Right ventricle myocardium inferior (tissue), 1 donor: ENCODE data around the gene AMPD2. TPM values are rescaled to one million over a fixed set of nuclear protein-coding genes. Genes with fewer than 3 reads are reported as not detected.

ENCODE experiments used
- ATAC-seq: fragments of 200-7000 bp; cut with Tn5 transposase; one replicate; pipeline ENCODE4 v1.9.1; 2020; ENCODE audit warnings: mild to moderate bottlenecking, moderate library complexity
- DNase-seq: peaks from one replicate; pipeline ENCODE4 v3.0.0; 2021; ENCODE audit errors: missing footprints
- intact Hi-C: fragments of 100-400 bp; cut with DNase I; formaldehyde crosslinking; loops from one replicate; pipeline ENCODE4 v1.11.0; 2022
- long read RNA-seq: library from polyadenylated mRNA; unstranded; transcript quantifications from one replicate; pipeline ENCODE4 v2.0.0, GENCODE V29; 2021
- total RNA-seq: library from RNA; stranded (reverse); fragmentation: NEBNext Ultra II Directional; extraction: Animal tissue kit (Norgen Biotek cat#: 25700); gene quantifications from one replicate; pipeline ENCODE4 v1.2.1, GENCODE V29; 2021
- donor health status: DM: no; HTN: yes; CAD: no; lungs with severe emphysema.

The AMPD2 gene
- 11.9 TPM for total RNA-seq
- long read RNA-seq, partial matches to known transcripts: 0 of 7 reads
- long read RNA-seq, other reads (novel, unspliced or antisense): 2 of 7 reads

DNA sequence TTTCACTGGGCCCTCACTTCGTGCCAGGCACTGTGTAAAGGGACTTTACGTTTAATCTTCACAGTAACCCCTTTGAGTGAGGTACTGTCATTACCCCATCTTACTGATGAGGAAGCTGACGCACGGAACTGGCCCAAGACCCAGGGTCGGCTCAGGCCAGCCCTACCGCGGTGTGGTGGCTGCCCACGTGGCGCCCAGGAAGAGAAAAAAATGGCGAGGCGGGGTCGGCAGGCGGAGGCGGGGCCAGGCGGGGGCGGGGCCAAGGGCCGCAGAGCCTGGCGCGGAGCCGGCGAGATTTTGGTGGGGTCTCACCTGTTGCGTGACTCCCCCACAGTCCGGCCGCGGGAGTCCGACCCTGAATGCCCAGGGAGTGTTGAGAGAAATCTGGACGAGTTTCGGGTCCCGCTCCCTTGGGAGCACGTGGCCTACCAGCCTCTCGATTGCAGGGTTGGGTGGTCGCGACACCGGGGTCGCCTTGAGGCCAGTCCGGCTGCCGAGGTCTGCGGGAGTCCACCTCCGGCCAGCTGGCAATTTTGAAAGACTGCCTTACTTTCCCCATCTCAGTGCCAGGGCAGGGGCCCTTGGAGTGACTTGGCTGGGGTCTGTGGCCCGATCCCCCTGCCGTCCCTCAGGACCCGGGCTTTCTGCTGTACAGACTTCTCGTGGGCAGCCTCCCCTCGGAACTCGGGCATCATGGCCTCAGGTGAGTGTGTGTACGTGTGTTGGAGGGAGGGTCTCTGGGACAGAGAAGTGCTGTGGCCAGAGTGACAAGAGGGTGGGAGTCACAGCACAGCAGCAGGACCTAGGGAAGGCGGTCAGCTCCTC is at the start of gene AMPD2, which contains the start of gene GNAT2:
Gene AMPD2, plus strand, starts transcription at position 262 of the 825 bp plus-strand sequence. CDS start 1,339 bp downstream, outside the sequence.
Gene GNAT2, minus strand, starts transcription at position 41 of the 825 bp plus-strand sequence. CDS start 6,746 bp downstream, outside the sequence.
- ATAC-seq: peak; percentile 69
- DNase-seq: peak; percentile 92
- intact Hi-C loops: loop anchor here (2.0 to 5.0 kb wide), 2 partner anchors 42 to 73 kb away; no protein-coding TSS in a partner anchor

DNA sequence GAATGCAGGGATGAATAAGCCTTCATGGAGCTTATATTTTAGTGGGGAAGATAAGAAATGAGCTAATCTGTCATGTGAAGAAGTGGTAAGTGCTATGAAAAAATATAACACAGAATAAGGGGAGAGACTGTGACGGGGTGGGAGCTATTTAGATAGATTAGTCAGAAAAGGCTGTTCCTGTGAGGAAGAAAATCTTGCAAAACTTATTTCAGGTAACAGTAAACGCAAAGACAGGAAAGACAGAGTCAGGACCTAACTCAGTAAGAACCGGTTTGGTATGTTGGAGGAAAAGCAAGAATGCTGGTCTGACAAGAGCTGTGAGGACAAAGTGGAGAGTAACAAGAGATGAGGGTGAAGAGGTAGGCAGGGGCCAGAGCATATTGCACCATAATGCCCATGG is 49.2 kb upstream of the AMPD2 start:
- peak; percentile 76 for ATAC-seq
- no peak for DNase-seq
- intact Hi-C loops: no loop called here

DNA sequence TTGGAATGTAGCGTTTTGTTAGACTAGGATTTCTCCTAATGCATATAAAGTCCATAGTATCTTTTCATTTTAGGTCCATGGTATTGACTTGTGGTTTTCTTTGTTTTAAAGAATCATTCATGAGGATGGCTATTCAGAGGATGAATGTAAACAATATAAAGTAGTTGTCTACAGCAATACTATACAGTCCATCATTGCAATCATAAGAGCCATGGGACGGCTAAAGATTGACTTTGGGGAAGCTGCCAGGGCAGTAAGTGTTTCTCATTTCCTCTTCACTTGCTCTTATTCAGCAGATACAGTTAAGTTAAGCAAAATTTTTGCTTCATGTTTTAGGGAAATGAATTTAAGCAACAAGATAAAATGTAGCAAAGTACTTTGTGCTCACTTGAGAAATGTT is 45.9 kb upstream of the AMPD2 start:
- ATAC-seq: peak; percentile 55
- no peak for DNase-seq
- intact Hi-C loops: no loop called here

DNA sequence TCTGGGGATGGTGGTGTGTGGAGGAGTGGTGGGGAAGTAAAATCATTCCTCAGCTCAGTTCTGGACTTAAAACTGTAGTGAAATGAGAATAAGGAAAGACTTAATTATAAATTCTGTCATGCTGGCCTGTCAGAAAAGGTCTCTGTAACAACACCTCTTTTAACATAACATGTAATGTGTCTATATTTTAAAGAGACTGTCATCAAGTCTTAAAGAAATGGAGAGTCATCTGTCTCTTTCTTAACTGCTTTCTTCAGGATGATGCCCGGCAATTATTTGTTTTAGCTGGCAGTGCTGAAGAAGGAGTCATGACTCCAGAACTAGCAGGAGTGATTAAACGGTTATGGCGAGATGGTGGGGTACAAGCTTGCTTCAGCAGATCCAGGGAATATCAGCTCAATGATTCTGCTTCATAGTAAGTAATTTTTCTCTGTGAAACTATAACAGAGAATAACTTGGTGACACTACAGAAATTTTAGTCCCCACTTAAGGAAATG is 40.6 kb upstream of the AMPD2 start:
- ATAC-seq (no peak), DNase-seq (no peak)
- intact Hi-C loops: loop anchor here (2.0 to 5.0 kb wide), 2 partner anchors 20 to 38 kb away; partner anchors contain the start of genes AMPD2 and GNAT2

DNA sequence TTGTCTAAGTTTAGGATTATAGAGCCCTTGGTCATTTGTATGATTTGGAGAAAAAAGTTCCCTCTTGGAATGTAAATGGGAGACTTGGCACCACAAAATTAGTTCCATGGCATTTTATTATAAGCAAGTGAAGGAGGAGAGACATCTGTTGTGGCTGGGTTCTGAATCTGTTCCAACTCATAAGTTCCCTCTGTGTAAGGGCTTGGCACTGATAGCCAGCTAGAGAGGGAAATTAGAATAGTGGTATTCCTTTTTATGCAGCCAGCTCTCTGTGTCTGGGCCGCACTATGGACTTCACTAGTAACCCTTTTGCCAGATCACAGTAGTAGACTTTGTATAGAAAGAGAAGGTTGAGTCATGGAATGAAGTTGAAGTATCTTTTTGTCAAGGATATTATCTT is 40.1 kb upstream of the AMPD2 start:
- intact Hi-C loops: loop anchor here (2.0 to 5.0 kb wide), 2 partner anchors 19 to 38 kb away; partner anchors contain the start of genes AMPD2 and GNAT2
- ATAC-seq (peak; percentile 69), DNase-seq (no peak)

DNA sequence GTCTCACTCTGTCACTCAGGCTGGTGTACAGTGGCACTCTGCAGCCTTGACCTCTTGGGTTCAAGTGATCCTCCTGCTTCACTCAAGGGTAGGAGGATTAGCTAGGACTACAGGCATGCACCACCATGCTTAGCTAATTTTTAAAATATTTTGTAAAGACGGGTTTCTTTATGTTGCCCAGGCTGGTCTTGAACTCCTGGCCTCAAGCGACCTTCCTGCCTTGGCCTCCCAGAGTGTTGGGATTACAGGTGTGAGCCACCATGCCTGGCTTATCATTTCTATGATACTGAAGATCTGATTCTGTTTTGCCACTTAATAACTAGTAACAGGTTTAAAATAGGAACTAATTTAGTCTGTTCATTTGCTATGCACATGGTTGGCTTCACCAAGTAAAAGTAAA is 37.6 kb upstream of the AMPD2 start:
- ATAC-seq: no peak
- DNase-seq: no peak
- intact Hi-C loops: no loop called here

DNA sequence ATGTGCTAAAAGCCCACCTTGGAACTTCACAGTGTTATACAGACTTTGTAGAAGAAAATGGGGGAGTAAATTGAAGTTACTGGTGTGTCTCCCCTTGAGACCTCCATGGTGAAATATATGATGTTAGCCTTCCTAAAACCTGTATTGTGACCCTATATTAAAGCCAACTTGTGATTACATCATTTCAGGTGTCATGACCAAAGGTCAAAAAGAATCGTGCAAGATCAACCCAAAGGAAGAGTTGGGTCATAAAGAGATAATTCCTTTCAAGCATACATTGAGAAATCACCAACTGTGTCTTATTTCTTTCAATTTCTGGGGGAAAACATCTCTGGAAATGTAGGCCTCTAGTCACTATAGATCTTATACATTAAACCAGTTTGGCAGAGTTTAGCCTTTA is 34.9 kb upstream of the AMPD2 start:
- no peak for DNase-seq
- intact Hi-C loops: no loop called here
- no peak for ATAC-seq

DNA sequence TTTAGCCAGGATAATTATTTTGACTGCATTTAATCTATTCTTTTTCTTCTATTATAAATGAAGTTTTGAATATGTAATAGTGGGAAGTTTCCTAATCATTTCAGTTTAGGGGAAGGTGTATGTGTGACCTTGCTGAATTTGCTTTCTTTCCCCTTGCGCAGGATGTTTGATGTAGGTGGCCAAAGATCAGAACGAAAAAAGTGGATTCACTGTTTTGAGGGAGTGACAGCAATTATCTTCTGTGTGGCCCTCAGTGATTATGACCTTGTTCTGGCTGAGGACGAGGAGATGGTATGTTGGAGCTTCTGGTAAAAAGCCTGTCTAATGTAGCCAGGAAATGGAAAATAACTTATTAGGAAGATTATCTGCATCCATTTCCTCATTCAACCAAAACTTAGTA is 33.6 kb upstream of the AMPD2 start:
- intact Hi-C loops: no loop called here
- DNase-seq: no peak

DNA sequence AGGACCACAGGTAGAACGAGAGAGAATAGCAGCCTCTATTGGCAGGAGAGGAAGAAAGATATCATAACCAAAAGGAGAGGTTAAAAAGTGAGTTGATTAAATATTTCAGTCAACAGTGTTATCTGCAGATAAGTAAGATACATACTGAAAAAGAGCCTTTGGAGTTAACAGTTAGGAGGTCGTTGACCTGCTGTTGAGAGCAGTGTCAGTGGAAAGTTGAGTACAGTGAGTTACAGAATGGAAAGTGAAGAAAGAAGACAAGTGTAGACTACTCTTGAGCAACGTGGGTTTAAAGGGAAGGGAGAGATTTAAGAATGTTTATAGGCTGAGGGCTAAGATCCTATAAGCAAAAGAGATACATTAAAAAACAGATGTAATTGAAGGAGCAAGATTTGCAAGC is 30.5 kb upstream of the AMPD2 start:
- ATAC-seq (no peak), DNase-seq (no peak)
- intact Hi-C loops: no loop called here

More for the DNA sequence above, 33.6 kb upstream of the AMPD2 start:
- no peak for ATAC-seq

DNA sequence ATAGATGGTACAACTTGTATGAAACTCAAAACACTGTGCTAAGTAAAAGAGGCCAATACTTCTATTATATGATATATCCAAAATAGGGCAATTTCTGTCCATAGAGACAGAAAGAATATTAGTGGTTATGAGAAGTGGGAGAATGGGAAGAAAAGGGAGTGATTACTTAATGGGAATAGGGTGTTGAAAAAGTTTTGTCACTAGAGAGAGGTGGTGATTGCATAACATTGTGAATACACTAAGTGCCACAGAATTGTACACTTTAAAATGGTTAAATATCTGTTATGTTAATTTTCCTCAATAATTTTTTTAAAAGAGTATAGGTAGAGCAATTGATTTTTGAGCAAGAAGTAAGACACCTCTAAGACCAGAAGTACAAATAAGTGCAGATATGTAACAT is 30.0 kb upstream of the AMPD2 start:
- DNase-seq (no peak), ATAC-seq (no peak)
- intact Hi-C loops: no loop called here

DNA sequence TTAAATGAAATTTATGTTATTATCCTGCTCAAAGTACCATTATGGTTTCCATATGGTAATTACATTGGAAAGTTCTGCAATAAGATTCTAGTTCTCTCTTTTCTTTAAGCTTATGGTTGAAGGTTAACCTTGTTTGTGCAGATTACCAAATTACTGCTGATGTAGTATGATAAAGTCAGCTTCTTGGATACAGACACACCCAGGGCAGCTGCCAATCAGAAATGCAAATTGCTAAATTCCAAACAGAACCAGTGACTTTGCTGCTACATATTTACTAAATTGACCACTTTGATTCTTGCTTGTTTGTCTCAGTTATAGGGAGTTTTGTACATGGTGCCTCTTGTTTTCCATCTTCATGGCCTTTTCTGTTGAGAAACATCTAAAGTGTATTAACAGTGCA is 26.7 kb upstream of the AMPD2 start:
- no peak for DNase-seq
- intact Hi-C loops: no loop called here
- ATAC-seq: no peak

DNA sequence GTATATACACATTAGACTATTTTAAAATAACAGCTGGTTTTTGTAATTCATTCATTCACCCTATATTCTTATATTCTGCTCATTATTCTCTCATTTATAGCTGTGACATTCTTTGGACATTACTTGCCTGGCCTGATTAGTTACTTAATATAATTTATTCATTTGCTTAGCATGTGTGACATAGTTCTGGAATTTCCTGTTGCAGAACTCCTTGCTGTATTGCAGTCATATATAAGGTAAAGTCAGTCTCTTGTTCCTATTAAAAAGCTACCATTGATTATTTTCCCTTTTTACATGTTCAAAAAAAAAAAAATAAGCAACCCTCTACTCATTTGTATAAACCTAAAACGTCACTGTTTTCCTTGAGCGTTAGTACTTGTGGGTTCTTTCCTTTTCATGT is 24.1 kb upstream of the AMPD2 start:
- intact Hi-C loops: no loop called here
- DNase-seq: no peak
- ATAC-seq: no peak

DNA sequence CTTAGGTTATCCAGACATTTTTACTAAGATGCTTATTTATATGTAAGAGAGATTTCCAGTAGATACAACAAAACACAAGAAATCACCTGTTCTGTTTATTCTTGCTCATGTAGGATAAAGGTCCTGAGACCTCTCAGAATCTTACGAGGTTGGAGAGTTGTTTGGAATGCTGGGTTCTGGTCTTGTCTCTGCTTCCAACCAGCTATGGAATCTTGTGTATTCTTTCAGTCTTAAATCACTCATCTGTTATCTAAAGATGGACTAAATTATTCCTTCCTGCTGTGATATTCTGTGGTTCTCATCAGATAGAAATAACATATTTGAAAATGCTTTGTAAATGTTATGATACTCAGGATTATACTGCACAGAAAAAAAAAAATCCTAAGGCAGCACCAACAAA is 21.5 kb upstream of the AMPD2 start:
- DNase-seq: no peak
- no peak for ATAC-seq
- intact Hi-C loops: loop anchor here (2.0 kb wide), 1 partner anchor 19 kb away; no protein-coding TSS in a partner anchor

DNA sequence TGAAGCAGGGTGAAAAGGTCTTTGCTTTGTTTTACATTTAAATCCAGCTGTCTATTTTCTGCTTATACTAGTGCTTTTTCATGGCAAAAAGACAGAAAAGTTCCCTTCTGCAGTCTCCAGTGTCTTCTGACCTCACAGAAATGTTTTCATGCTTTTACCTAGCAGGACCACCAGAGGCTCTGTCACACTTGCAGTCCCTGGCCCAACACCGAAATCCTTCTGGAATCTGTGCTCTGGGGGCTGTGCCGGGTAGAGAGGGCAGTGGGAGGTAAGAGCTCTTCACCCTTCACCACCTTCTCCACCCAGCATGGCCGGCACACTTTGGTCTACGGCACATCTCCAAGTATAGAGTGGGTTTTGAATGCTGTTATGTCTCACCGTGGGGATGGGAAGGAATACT is 21.0 kb upstream of the AMPD2 start:
- DNase-seq (no peak), ATAC-seq (no peak)
- intact Hi-C loops: loop anchor here (2.0 kb wide), 1 partner anchor 20 kb away; no protein-coding TSS in a partner anchor

DNA sequence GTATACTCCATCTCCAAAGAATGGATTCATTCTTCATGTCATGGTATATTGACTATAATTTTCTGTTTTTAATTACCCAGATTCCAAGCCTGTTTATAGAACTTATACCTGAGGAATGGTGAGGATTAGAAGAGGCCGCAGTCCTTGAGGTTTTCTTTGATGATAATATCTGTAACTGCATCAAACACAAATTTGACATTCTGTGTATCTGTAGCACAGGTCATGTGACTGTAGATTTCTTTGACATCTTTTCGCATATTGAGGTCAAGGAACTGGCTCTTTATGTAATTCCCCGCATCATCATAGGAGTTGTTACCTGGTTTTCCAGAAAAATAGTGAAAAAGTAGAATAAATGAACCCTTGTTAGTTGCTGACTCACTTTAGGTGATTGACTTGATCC is 16.4 kb upstream of the AMPD2 start:
- DNase-seq (no peak), ATAC-seq (no peak)
- intact Hi-C loops: no loop called here

DNA sequence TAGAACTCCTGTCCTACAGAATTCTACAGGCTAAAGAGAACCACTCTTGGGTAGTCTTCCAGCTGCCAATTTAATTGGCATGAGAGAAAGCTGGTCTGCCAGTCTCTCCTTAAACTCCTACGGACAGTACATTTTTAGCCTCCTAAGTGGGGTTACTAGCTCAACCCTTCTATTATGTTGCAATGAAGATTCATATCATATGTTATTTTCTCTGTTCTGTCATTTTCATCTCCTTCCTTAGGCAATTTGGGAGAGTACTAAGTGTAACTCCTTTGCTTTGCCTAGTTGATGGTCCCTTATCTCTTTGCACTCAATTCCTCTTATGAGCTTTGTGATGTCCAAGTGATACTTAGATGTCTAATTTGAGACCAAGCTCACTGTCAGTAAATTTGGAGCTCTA is 14.3 kb upstream of the AMPD2 start:
- intact Hi-C loops: no loop called here
- no peak for ATAC-seq

DNA sequence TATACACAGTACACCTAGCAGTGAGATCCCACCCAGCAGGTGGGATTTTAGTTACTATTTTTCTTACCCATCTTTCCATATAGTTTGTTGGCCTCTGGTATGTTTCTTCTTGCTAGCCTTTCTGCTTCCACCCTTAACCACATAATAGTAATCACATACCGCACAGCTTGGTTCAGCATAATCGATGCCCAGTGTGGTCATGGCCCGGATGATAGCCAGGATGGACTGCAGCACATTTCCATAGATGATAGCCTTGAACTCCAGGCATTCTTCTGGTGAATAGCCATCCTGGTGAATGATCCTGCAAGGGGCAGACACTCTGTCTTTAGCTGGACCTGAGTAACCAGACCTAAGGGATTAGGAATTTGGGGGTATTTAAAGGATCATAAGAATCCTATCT is 9.8 kb upstream of the AMPD2 start:
- no peak for DNase-seq
- intact Hi-C loops: no loop called here
- no peak for ATAC-seq

More for the DNA sequence above, 14.3 kb upstream of the AMPD2 start:
- DNase-seq: no peak

DNA sequence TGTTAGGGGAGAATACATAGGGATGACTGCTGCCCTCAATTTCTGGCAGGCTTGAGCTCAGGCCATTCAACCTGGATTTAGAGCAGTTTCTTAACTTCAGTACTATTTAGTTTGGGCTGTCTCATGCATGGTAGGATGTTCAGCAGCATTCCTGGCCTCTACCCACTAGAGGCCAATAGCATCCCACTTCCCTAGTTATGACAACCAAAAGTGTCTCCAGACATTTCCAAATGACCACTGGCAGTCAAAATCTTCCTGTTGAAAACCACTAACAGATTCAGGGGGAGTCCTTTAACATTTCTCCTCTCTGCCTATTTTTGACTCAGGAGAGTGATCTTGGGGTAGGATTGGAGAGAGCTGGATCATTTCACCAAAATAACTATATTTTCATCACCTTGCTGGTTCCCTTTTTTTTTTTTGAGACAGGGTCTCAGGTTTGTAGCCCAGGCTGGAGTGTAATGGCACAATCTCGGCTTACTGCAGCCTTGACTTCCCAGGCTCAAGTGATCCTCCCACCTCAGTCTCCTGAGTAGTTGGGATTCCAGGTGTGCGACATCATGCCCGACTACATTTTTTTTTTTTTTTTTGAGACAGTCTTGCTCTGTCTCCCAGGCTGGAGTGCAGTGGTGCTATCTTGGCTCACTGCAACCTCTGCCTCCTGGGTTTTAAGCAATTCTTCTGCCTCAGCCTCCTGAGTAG is 8.9 kb upstream of the AMPD2 start:
- intact Hi-C loops: no loop called here
- ATAC-seq (no peak), DNase-seq (no peak)

DNA sequence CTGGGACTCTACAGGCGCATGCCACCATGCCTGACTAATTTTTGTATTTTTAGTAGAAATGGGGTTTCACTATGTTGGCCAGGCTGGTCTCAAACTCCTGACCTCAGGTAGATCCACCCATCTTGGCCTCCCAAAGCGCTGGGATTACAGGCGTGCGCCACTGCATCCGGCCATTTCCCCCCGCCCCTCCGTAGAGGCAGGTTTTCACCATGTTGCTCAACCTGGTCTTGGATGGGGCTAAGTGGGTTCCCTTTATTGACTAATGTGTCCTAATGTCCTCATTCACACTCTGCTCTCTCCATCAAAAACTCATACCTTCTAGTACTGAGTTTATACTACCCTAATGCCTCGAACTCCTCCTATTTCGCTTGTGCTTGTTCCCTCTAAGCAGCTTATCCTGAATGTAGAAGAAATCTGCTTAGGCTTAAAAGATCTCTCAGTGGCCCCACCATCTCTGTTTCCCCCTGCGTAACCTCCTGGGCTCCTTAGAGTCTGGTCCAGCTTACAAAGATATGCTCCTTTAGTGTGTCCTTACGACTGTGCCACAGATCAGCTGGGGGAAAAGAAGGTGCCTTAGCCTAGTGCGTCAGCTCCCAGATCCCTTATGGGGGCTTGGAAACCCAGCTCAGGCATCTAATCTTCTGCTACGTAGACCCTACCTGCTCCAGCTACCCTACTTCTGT is 8.2 kb upstream of the AMPD2 start:
- intact Hi-C loops: no loop called here
- ATAC-seq (no peak), DNase-seq (no peak)
